Measurements from ENCODE around the gene PLCD1. TPM values are rescaled to one million over a fixed set of nuclear protein-coding genes. Genes with fewer than 3 reads are reported as not detected.

The PLCD1 gene
- total RNA-seq, 2 experiments from 2014 or later = 7.7 to 10.4 TPM

DNA sequence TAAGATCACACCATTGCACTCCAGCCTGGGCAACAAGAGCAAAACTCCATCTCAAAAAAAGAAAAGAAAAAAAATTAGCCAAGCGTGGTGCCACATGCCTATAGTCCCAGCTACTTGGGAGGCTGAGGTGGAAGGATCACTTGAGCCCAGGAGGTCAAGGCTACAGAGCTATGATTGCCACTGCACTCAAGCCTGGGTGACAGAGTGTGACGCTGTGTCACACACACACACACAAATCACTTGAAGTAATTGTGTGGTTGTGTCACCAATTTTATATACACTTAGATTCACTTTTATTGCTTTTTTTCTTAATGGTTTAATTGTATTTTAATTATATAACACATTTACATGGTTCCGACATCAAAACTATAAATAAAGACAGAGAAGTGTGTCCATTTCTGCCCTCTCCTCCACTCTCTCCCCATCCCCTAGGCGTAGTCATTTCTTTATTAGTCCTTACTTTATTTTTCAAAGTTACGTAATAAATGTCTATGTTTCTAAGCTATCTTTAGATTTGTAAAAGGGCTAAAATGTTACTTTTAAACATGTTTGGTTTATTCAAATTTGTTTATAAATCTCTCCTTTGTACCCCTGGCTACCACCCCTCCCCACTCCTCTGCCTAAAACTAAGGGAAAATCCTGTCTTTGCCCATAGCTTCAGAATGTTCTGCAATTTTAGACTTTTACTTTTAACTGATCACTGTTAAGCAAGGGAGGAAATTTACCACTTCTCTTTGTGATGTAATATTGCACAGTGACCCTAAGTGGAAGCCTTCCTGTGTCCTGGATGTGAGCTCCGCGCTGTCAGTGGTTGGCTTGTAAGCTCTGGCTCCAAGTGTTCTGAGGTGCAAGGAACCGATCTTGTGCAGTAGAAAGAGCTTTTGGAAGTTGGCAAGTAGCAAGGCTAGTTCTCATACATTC is 49.6 kb downstream of the PLCD1 start:
- no peaks in the 10 kb centered on the region for H3K36me3 ChIP-seq (ENCODE audit: insufficient read depth, low read length)
- H3K4me3 ChIP-seq (ENCODE audit: low read depth, low read length, poor library complexity, severe bottlenecking) = no peak overlapping the region
- CTCF ChIA-PET (ENCODE audit: unreplicated experiment) = interaction anchor here (0.6 kb wide), 1 partner anchor 1004 kb away, joined by 3 read pairs; no protein-coding TSS in a partner anchor
- no peaks in the 10 kb centered on the region for H3K9me3 ChIP-seq (ENCODE audit: low read length)
- no peaks in the 10 kb centered on the region for H4K20me1 ChIP-seq (ENCODE audit: insufficient read depth, low read length)
- no peak for DNase-seq (ENCODE audit: low spot score)
- H2AFZ ChIP-seq (ENCODE audit: low read length) = no peak overlapping the region
- POLR2A ChIA-PET = interaction anchor here (0.6 to 0.8 kb wide), 2 partner anchors 84 to 294 kb away, joined by 3 to 4 read pairs; no protein-coding TSS in a partner anchor
- H3K4me2 ChIP-seq (ENCODE audit: low read length) = no peak overlapping the region
- H3K79me2 ChIP-seq (ENCODE audit: insufficient read depth, low read depth, low read length) = no peaks in the 10 kb centered on the region
- BruUV-seq (replicated peaks) = no TSS peak
- TF ChIP-seq, protein P1, sequence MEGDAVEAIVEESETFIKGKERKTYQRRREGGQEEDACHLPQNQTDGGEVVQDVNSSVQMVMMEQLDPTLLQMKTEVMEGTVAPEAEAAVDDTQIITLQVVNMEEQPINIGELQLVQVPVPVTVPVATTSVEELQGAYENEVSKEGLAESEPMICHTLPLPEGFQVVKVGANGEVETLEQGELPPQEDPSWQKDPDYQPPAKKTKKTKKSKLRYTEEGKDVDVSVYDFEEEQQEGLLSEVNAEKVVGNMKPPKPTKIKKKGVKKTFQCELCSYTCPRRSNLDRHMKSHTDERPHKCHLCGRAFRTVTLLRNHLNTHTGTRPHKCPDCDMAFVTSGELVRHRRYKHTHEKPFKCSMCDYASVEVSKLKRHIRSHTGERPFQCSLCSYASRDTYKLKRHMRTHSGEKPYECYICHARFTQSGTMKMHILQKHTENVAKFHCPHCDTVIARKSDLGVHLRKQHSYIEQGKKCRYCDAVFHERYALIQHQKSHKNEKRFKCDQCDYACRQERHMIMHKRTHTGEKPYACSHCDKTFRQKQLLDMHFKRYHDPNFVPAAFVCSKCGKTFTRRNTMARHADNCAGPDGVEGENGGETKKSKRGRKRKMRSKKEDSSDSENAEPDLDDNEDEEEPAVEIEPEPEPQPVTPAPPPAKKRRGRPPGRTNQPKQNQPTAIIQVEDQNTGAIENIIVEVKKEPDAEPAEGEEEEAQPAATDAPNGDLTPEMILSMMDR (conservative IDR thresholded peaks at IDR 0.05; ENCODE audit: low read length) = no peak
- TF ChIP-seq EZH2phosphoT487 (IDR thresholded peaks at IDR 0.05; ENCODE audit: borderline replicate concordance, low read depth, low read length) = no peak
- peaks cover 3% of the 10 kb centered on the region for H3K4me1 ChIP-seq (ENCODE audit: insufficient read depth, low read length, poor library complexity, severe bottlenecking)
- intact Hi-C loops (cut with micrococcal nuclease; ENCODE audit: unreplicated experiment) = no loop called here
- no peaks in the 10 kb centered on the region for H3K9me2 ChIP-seq (ENCODE audit: insufficient read depth, low read length)
- no peak overlapping the region for H3K27ac ChIP-seq (ENCODE audit: low read depth, low read length, poor library complexity, severe bottlenecking)

DNA sequence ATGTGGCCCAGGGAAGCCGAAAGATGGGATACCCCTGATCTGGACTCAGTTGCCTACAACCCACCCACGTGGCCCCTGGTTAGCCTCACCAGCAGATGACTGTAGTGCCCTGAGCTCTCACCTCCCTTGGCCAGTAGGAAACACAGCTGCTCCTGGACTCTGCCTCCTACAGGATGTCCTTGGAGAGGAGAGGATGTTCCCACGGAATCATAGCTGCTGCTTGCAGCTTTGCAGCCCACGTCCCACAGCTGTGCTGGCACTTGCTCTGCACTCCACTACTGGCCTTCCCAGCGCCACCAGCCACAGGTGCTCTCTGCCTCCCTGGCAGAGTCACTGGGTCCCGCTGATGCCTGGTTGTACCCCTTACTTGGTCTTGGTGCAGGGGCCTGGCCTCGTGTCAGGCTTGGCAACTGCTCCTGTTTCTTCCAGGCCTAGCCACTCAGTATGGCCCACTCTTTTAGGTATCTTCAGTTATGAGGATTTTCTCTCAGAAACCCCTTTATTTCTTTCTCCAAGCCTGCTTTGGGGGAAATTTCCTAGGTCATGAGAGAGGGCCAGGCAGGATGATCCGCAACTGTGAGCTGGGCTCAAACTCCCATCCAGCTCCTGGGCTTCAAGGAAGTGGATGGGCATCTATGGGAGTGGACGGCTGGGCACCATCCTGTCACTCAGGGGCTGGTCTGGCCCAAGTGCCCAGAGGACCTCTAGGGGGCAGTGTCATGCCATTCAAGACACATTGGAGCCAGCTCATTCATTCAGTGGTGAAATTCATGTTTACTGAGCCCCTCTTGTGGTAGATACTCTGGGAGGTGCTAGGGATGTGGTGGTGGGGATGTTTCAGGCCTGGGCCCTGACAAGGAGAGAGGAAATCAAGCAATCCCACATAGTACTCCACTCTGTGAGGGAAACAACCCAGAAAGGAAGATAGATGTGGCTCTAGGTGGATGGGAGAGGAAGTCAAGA is 55.0 kb downstream of the PLCD1 start:
- Histone ChIP-seq H3K4me2 (ENCODE audit: low read length) (no peak overlapping the region), H3K36me3 (ENCODE audit: insufficient read depth, low read length) (no peaks in the 10 kb centered on the region), H3K9me2 (ENCODE audit: insufficient read depth, low read length) (no peaks in the 10 kb centered on the region), H3K4me1 (ENCODE audit: insufficient read depth, low read length, poor library complexity, severe bottlenecking) (no peaks in the 10 kb centered on the region), H4K20me1 (ENCODE audit: insufficient read depth, low read length) (no peaks in the 10 kb centered on the region), H3K9me3 (ENCODE audit: low read length) (no peaks in the 10 kb centered on the region), H2AFZ (ENCODE audit: low read length) (0 out of 2 replicates have a peak overlapping the region, but pooled peaks have one; percentile 24), H3K4me3 (ENCODE audit: low read depth, low read length, poor library complexity, severe bottlenecking) (no peak overlapping the region), H3K27ac (ENCODE audit: low read depth, low read length, poor library complexity, severe bottlenecking) (no peak overlapping the region), H3K79me2 (ENCODE audit: insufficient read depth, low read depth, low read length) (no peaks in the 10 kb centered on the region)
- TF ChIP-seq EZH2phosphoT487 (IDR thresholded peaks at IDR 0.05; ENCODE audit: borderline replicate concordance, low read depth, low read length) = no peak
- TF ChIP-seq, protein P1 (conservative IDR thresholded peaks at IDR 0.05; ENCODE audit: low read length) = peak; percentile 95
- ChIA-PET POLR2A (interaction anchor here (0.9 kb wide), 1 partner anchor 17 kb away, joined by 3 read pairs; no protein-coding TSS in a partner anchor), CTCF (ENCODE audit: unreplicated experiment) (interaction anchor here (0.6 to 1.5 kb wide), 2 partner anchors 11 to 13 kb away, joined by 3 to 4 read pairs; no protein-coding TSS in a partner anchor)
- peak; percentile 80 for DNase-seq (ENCODE audit: low spot score)
- intact Hi-C loops (cut with micrococcal nuclease; ENCODE audit: unreplicated experiment) = loop anchor here (1.0 to 5.0 kb wide), 2 partner anchors 29 to 323 kb away; no protein-coding TSS in a partner anchor
- BruUV-seq (replicated peaks) = no TSS peak

All from OCI-LY7 (cell line).